Panc1 (cell line): Measurements from ENCODE around the gene LRRC56. TPM values are rescaled to one million over a fixed set of nuclear protein-coding genes. Genes with fewer than 3 reads are reported as not detected.
A peak's percentile ranks its signal among the peaks of the same experiment; 100 is the strongest.

Source experiments
- ATAC-seq: fragments of 200-7000 bp; cut with Tn5 transposase; 2 replicates; pipeline ENCODE4 v1.9.1; 2020; ENCODE audit warnings: mild to moderate bottlenecking, moderate library complexity
- Bru-seq: library from RNA; stranded (reverse); fragments of 400-500 nt; gene quantifications from one replicate; lab custom pipeline; 2021; lab: Mats Ljungman, UMichigan
- BruChase-seq, 2 experiments: library from RNA; stranded (reverse); fragments of 400-500 nt; gene quantifications; one replicate each; lab custom pipeline; 2021; lab: Mats Ljungman, UMichigan
- BruUV-seq: library from RNA; stranded (reverse); fragments of 400-500 nt; replicated peaks from 2 replicates; lab custom pipeline; 2021; lab: Mats Ljungman, UMichigan
- CTCF ChIA-PET: fragments of 300-600 bp; sonication (Branson Sonifier 250); formaldehyde crosslinking; loops from one replicate; lab custom pipeline; 2022; ENCODE audit warnings: antibody characterized with exemption; lab: Charles Lee
- POLR2A ChIA-PET: fragments of 300-600 bp; sonication (Branson Sonifier 250); formaldehyde crosslinking; loops from one replicate; lab custom pipeline; 2022; ENCODE audit warnings: antibody characterized with exemption; lab: Charles Lee
- DNase-seq: peaks from one replicate; pipeline ENCODE4 v3.0.0-alpha.2; 2010; ENCODE audit warnings: low read depth, low spot score
- H3K27ac ChIP-seq: 2 replicates; pipeline ENCODE4 v1.5.1; 2011; ENCODE audit warnings: mild to moderate bottlenecking, low read length, inconsistent platforms
- H3K27me3 ChIP-seq: fragments of 200-500 bp; sonication (Bioruptor generic); 2 replicates; pipeline ENCODE4 v1.6.0; 2014; ENCODE audit warnings: low read length, inconsistent platforms; ENCODE audit not compliant: control insufficient read depth, insufficient read depth
- H3K36me3 ChIP-seq: fragments of 200-500 bp; sonication (Bioruptor generic); 2 replicates; pipeline ENCODE4 v1.5.1; 2014; ENCODE audit warnings: inconsistent platforms, mild to moderate bottlenecking, low read length, moderate library complexity; ENCODE audit not compliant: control insufficient read depth, insufficient read depth
- H3K4me1 ChIP-seq: 2 replicates; pipeline ENCODE4 v1.5.1; 2011; ENCODE audit warnings: inconsistent platforms, mild to moderate bottlenecking, low read length, moderate library complexity; ENCODE audit not compliant: control insufficient read depth, insufficient read depth
- H3K4me3 ChIP-seq, 2 experiments: 2 replicates each; pipeline ENCODE4 v1.5.1; 2011 to 2012; ENCODE audit warnings: low read depth in 2 of 2, low read length in 2 of 2, mild to moderate bottlenecking in 2 of 2, inconsistent platforms in 1 of 2, moderate library complexity in 1 of 2
- H3K9me3 ChIP-seq: fragments of 200-500 bp; sonication (Bioruptor generic); 2 replicates; pipeline ENCODE4 v1.5.1; 2014; ENCODE audit warnings: low read depth, mild to moderate bottlenecking, inconsistent platforms, low read length, moderate library complexity; ENCODE audit not compliant: control insufficient read depth, insufficient read depth
- CTCF ChIP-seq: fragments of 450-650 bp; IDR thresholded peaks from 2 replicates; pipeline ENCODE4 v1.5.1; 2017; ENCODE audit warnings: mild to moderate bottlenecking
- POLR2AphosphoS5 ChIP-seq: IDR thresholded peaks from 2 replicates; pipeline ENCODE4 v1.6.1; 2012; ENCODE audit warnings: mild to moderate bottlenecking, low read depth, low read length, moderate library complexity
- REST ChIP-seq, 2 experiments: IDR thresholded peaks; 2 replicates each; pipeline ENCODE4 v1.6.1; 2011 to 2012; ENCODE audit warnings: low read depth in 2 of 2, control low read depth in 1 of 2, low read length in 1 of 2, mild to moderate bottlenecking in 1 of 2, moderate library complexity in 1 of 2; ENCODE audit not compliant: insufficient read depth in 1 of 2
- SIN3A ChIP-seq: IDR thresholded peaks from 2 replicates; pipeline ENCODE4 v1.6.1; 2012; ENCODE audit warnings: low read depth, mild to moderate bottlenecking, low read length, moderate library complexity, borderline replicate concordance; ENCODE audit not compliant: insufficient read depth
- TCF7L2 ChIP-seq: IDR thresholded peaks from 2 replicates; pipeline ENCODE4 v1.6.1; 2011; ENCODE audit warnings: mild to moderate bottlenecking, low read depth, low read length, inconsistent platforms
- in situ Hi-C: cut with HindIII; loops from 2 replicates; pipeline ENCODE4 v1.10.0; 2016; ENCODE audit warnings: low sequenced_read_pairs, low pct_unique_long_range_greater_than_20kb
- intact Hi-C: fragments of 100-400 bp; cut with micrococcal nuclease; formaldehyde crosslinking; loops from one replicate; pipeline ENCODE4 v1.10.0; 2022; ENCODE audit not compliant: unreplicated experiment
- long read RNA-seq: library from polyadenylated mRNA; unstranded; transcript quantifications from one replicate; pipeline ENCODE4 v2.0.0, GENCODE V29; 2021; ENCODE audit not compliant: unreplicated experiment
- polyA plus RNA-seq: library from polyadenylated mRNA; unstranded; fragments of >200 nt; gene quantifications from one replicate; pipeline ENCODE4 v1.2.1, GENCODE V29; 2012; ENCODE audit warnings: missing spikeins; ENCODE audit not compliant: insufficient read length
- total RNA-seq: library from RNA; stranded (reverse); gene quantifications from one replicate; pipeline ENCODE4 v1.2.1, GENCODE V29; 2021; ENCODE audit not compliant: unreplicated experiment

The LRRC56 gene
- total RNA-seq: 9.8 TPM
- 13.3 TPM for polyA plus RNA-seq
- Bru-seq, nascent RNA: percentile 48 among the genes with signal in this experiment
- percentile 49 among the genes with signal in this experiment for BruChase-seq, experiment 1, labeled RNA remaining after a 2-hour chase
- percentile 61 among the genes with signal in this experiment for BruChase-seq, experiment 2, labeled RNA remaining after a 6-hour chase
- long read RNA-seq, partial matches to known transcripts: 6 of 10 reads
- long read RNA-seq, other reads (novel, unspliced or antisense): 4 of 10 reads

GRCh38 chr11:536841-537621 lies at the start of gene LRRC56:
Gene LRRC56, plus strand, starts transcription at chr11:537527. Its CDS starts 3,158 bp downstream, at chr11:540685.
- H3K4me3 ChIP-seq: peak within 1 kb of the TSS; percentile 69 to 84

GRCh38 chr11:487571-488021 lies 49.7 kb upstream of the LRRC56 start:
- in situ Hi-C loops (no loop called here), intact Hi-C loops (no loop called here)
- no peak for TF ChIP-seq SIN3A
- Histone ChIP-seq H3K4me3 (no peak overlapping the region), H3K36me3 (no peaks in the 10 kb centered on the region), H3K9me3 (no peaks in the 10 kb centered on the region), H3K4me1 (no peaks in the 10 kb centered on the region), H3K27ac (no peak overlapping the region), H3K27me3 (no peaks in the 10 kb centered on the region)
- POLR2A ChIA-PET: no interaction called here
- DNase-seq (no peak), ATAC-seq (no peak)
- BruUV-seq: no TSS peak
- CTCF ChIA-PET: no interaction called here

More at GRCh38 chr11:536841-537621, at the start of gene LRRC56:
- no peak for TF ChIP-seq REST (IDR thresholded peaks at IDR 0.05; ENCODE audit: insufficient read depth in 1 of 2, low read depth in 2 of 2, low read length in 1 of 2)
- TF ChIP-seq SIN3A: peak; percentile 63; the same call in 1 of the 2 replicates
- Histone ChIP-seq H3K27me3 (no peaks in the 10 kb centered on the region), H3K9me3 (no peaks in the 10 kb centered on the region), H3K4me1 (peaks cover 31% of the 10 kb centered on the region), H3K27ac (peak within 1 kb of the TSS; percentile 79), H3K36me3 (peaks cover 3% of the 10 kb centered on the region; the same call in 1 of the 2 replicates)
- BruUV-seq: no TSS peak
- in situ Hi-C loops (no loop called here), intact Hi-C loops (no loop called here)
- ATAC-seq (peak; percentile 49), DNase-seq (peak; percentile 47)
- CTCF ChIA-PET: interaction anchor here (0.6 to 0.7 kb wide), 2 partner anchors 140 to 1845 kb away, joined by 3 to 4 read pairs; no protein-coding TSS in a partner anchor
- POLR2A ChIA-PET: no interaction called here

GRCh38 chr11:488062-488461 lies 49.3 kb upstream of the LRRC56 start:
- CTCF ChIA-PET: no interaction called here
- in situ Hi-C loops: no loop called here
- DNase-seq (no peak), ATAC-seq (no peak)
- no peaks in the 10 kb centered on the region for H3K36me3 ChIP-seq
- POLR2A ChIA-PET: no interaction called here
- intact Hi-C loops: no loop called here
- no peak overlapping the region for H3K4me3 ChIP-seq
- no peaks in the 10 kb centered on the region for H3K27me3 ChIP-seq
- no peak overlapping the region for H3K27ac ChIP-seq
- BruUV-seq: no TSS peak
- no peaks in the 10 kb centered on the region for H3K4me1 ChIP-seq
- H3K9me3 ChIP-seq: no peaks in the 10 kb centered on the region
- no peak for TF ChIP-seq REST (IDR thresholded peaks at IDR 0.05; ENCODE audit: insufficient read depth in 1 of 2, low read depth in 2 of 2, low read length in 1 of 2)
- TF ChIP-seq TCF7L2: no peak
- TF ChIP-seq POLR2AphosphoS5: no peak
- no peak for TF ChIP-seq SIN3A
- TF ChIP-seq CTCF: no peak
